GM19455 (cell line): Measurements from ENCODE around the gene SIAH3.

Source experiments
- ATAC-seq: cut with Tn5 transposase; IDR thresholded peaks from one replicate; pipeline ENCODE4 v1.9.1; 2021; ENCODE audit not compliant: unreplicated experiment

Gene SIAH3

GRCh38 chr13:45823583-45823982, 28.0 kb downstream of the SIAH3 start:
- no peak for ATAC-seq

- no peak for ATAC-seq
These were observed 29.7 kb downstream of the SIAH3 start for GRCh38 chr13:45821811-45822210.

GRCh38 chr13:45820106-45820838, 31.3 kb downstream of the SIAH3 start:
- ATAC-seq, result no peak

GRCh38 chr13:45817833-45818232, 33.7 kb downstream of the SIAH3 start:
- no peak for ATAC-seq

GRCh38 chr13:45816427-45816826, 35.1 kb downstream of the SIAH3 start:
- no peak for ATAC-seq

GRCh38 chr13:45812695-45813372, 38.7 kb downstream of the SIAH3 start:
- no peak for ATAC-seq

GRCh38 chr13:45811891-45812694, 39.5 kb downstream of the SIAH3 start:
- ATAC-seq, result no peak

- ATAC-seq, result no peak
These were observed 41.7 kb downstream of the SIAH3 start for GRCh38 chr13:45809801-45810394.

- no peak for ATAC-seq
These were observed 42.6 kb downstream of the SIAH3 start for GRCh38 chr13:45808925-45809324.

- no peak for ATAC-seq
These were observed 43.9 kb downstream of the SIAH3 start for GRCh38 chr13:45807520-45808099.

- no peak for ATAC-seq
These were observed 51.1 kb downstream of the SIAH3 start for GRCh38 chr13:45800485-45800884.

GRCh38 chr13:45799451-45799850, 52.1 kb downstream of the SIAH3 start:
- no peak for ATAC-seq

- ATAC-seq, result no peak
These were observed 52.7 kb downstream of the SIAH3 start for GRCh38 chr13:45798851-45799250.

GRCh38 chr13:45796426-45797235, 54.9 kb downstream of the SIAH3 start:
- ATAC-seq, result no peak

- no peak for ATAC-seq
These were observed 58.7 kb downstream of the SIAH3 start for GRCh38 chr13:45792827-45793303.

- ATAC-seq, result no peak
These were observed 63.5 kb downstream of the SIAH3 start for GRCh38 chr13:45788011-45788410.

- no peak for ATAC-seq
These were observed 64.2 kb downstream of the SIAH3 start for GRCh38 chr13:45787346-45787745.

GRCh38 chr13:45786293-45786920, 65.1 kb downstream of the SIAH3 start:
- ATAC-seq, result no peak
